ENCODE results near the gene ITGAL. TPM values are rescaled to one million over a fixed set of nuclear protein-coding genes. Genes with fewer than 3 reads are reported as not detected.

ITGAL gene
- total and polyA plus RNA-seq, 2 of the 13 experiments (the other 11 are each of a cell fraction or from before 2014, with no cell fraction given): 0.86 to 1.2 TPM

GRCh38 chr16:30521873-30522641, 49.5 kb downstream of the ITGAL start (continued):
- TF ChIP-seq ZHX2 (IDR thresholded peaks at IDR 0.05; ENCODE audit: low read depth) (peak; percentile 91), ZHX2 (CRISPR knock-in tag; IDR thresholded peaks at IDR 0.05; ENCODE audit: borderline replicate concordance) (no peak), ADNP (CRISPR knock-in tag; IDR thresholded peaks at IDR 0.05) (no peak), MEF2D (CRISPR knock-in tag; IDR thresholded peaks at IDR 0.05) (no peak; the same call in 1 of the 2 replicates), NFAT5 (CRISPR knock-in tag; IDR thresholded peaks at IDR 0.05) (no peak), KAT7 (CRISPR knock-in tag; IDR thresholded peaks at IDR 0.05; ENCODE audit: borderline replicate concordance) (no peak), HNRNPLL (IDR thresholded peaks at IDR 0.05; ENCODE audit: low read depth, low read length, poor library complexity, severe bottlenecking) (no peak), ZNF597 (CRISPR knock-in tag; IDR thresholded peaks at IDR 0.05) (no peak), FOXK1 (CRISPR knock-in tag; IDR thresholded peaks at IDR 0.05; ENCODE audit: borderline replicate concordance, low read depth) (no peak), ZNF253 (CRISPR knock-in tag; IDR thresholded peaks at IDR 0.05; ENCODE audit: borderline replicate concordance) (no peak), NFE2L2 (IDR thresholded peaks at IDR 0.05; ENCODE audit: low read length) (no peak), ZNF224 (CRISPR knock-in tag; IDR thresholded peaks at IDR 0.05) (peak; percentile 69; the same call in 1 of the 2 replicates), HIC2 (CRISPR knock-in tag; IDR thresholded peaks at IDR 0.05; ENCODE audit: low read depth) (peak; percentile 45; the same call in 1 of the 2 replicates), LCORL (IDR thresholded peaks at IDR 0.05) (no peak), LCORL (CRISPR knock-in tag; IDR thresholded peaks at IDR 0.05) (0 out of 2 replicates have a peak, but pooled peaks have one; percentile 47)
